HepG2 (cell line): Measurements from ENCODE around the gene CPN1. TPM values are rescaled to one million over a fixed set of nuclear protein-coding genes. Genes with fewer than 3 reads are reported as not detected.
A peak's percentile ranks its signal among the peaks of the same experiment; 100 is the strongest.

ENCODE experiments used
- ADNP ChIP-seq: sonication (generic); formaldehyde crosslinking; IDR thresholded peaks from 2 replicates; pipeline ENCODE4 v1.4.0; 2020; ENCODE audit warnings: missing genetic modification reagents
- CBFB ChIP-seq: sonication (generic); formaldehyde crosslinking; IDR thresholded peaks from 2 replicates; pipeline ENCODE4 v1.4.0; 2020; ENCODE audit warnings: missing genetic modification reagents
- DR1 ChIP-seq: sonication (generic); formaldehyde crosslinking; IDR thresholded peaks from 2 replicates; pipeline ENCODE4 v1.8.0; 2021; ENCODE audit warnings: mild to moderate bottlenecking, missing genetic modification reagents, inconsistent platforms
- HDAC2 ChIP-seq: sonication (generic); formaldehyde crosslinking; IDR thresholded peaks from 2 replicates; pipeline ENCODE4 v1.4.0; 2020; ENCODE audit warnings: missing genetic modification reagents
- IRX3 ChIP-seq: sonication (generic); formaldehyde crosslinking; IDR thresholded peaks from 2 replicates; pipeline ENCODE4 v1.8.1; 2023; ENCODE audit warnings: mild to moderate bottlenecking, low read depth, missing genetic modification reagents, borderline replicate concordance
- KMT2B ChIP-seq: IDR thresholded peaks from 2 replicates; pipeline ENCODE4 v1.6.1; 2016; ENCODE audit warnings: missing genetic modification reagents, missing compliant biosample characterization
- NONO ChIP-seq, 2 experiments: fragments of 450-650 bp in 1 of 2; sonication (generic) in 1 of 2; formaldehyde crosslinking in 1 of 2; IDR thresholded peaks in 1 of 2; conservative IDR thresholded peaks in 1 of 2; 2 replicates each; pipeline versions ENCODE4 v1.6.1 to v1.8.0; 2017 to 2022; ENCODE audit warnings: mild to moderate bottlenecking in 1 of 2, missing genetic modification reagents in 1 of 2, moderate library complexity in 1 of 2
- PHF5A ChIP-seq: IDR thresholded peaks from one replicate; pipeline ENCODE4 v1.6.1; 2018; ENCODE audit warnings: low read depth, missing genetic modification reagents; ENCODE audit not compliant: unreplicated experiment
- PTBP1 ChIP-seq: fragments of 200-400 bp; formaldehyde crosslinking; IDR thresholded peaks from 2 replicates; pipeline ENCODE4 v1.6.1; 2018; ENCODE audit warnings: low read length, low read depth; ENCODE audit not compliant: poor library complexity, severe bottlenecking
- RFX1 ChIP-seq: fragments of 450-650 bp; IDR thresholded peaks from 2 replicates; pipeline ENCODE4 v1.6.1; 2017
- TCF12 ChIP-seq, 2 experiments: fragments of 450-650 bp in 1 of 2; sonication (generic) in 1 of 2; formaldehyde crosslinking in 1 of 2; IDR thresholded peaks; 2 replicates each; pipeline versions ENCODE4 v1.6.1 to v1.8.0; 2017 to 2022; ENCODE audit warnings: antibody characterized with exemption in 1 of 2, mild to moderate bottlenecking in 1 of 2, missing genetic modification reagents in 1 of 2, moderate library complexity in 1 of 2
- XBP1 ChIP-seq: sonication (generic); formaldehyde crosslinking; IDR thresholded peaks from 2 replicates; pipeline ENCODE4 v1.5.0; 2020; ENCODE audit warnings: missing genetic modification reagents
- ZBTB46 ChIP-seq: sonication (generic); formaldehyde crosslinking; IDR thresholded peaks from 2 replicates; pipeline ENCODE4 v1.4.0; 2020; ENCODE audit warnings: mild to moderate bottlenecking, missing genetic modification reagents, borderline replicate concordance
- ZBTB49 ChIP-seq: sonication (generic); formaldehyde crosslinking; IDR thresholded peaks from 2 replicates; pipeline ENCODE4 v1.4.0; 2020; ENCODE audit warnings: missing genetic modification reagents, borderline replicate concordance
- ZMYM4 ChIP-seq: sonication (generic); formaldehyde crosslinking; IDR thresholded peaks from 2 replicates; pipeline ENCODE4 v1.8.1; 2023; ENCODE audit warnings: mild to moderate bottlenecking, missing genetic modification reagents
- ZNF354B ChIP-seq: sonication (generic); formaldehyde crosslinking; IDR thresholded peaks from 2 replicates; pipeline ENCODE4 v1.8.0; 2022; ENCODE audit warnings: mild to moderate bottlenecking, missing genetic modification reagents
- ZNF44 ChIP-seq: sonication (generic); formaldehyde crosslinking; IDR thresholded peaks from 2 replicates; pipeline ENCODE4 v1.5.1; 2020; ENCODE audit warnings: mild to moderate bottlenecking, missing genetic modification reagents
- ZNF451 ChIP-seq: sonication (generic); formaldehyde crosslinking; IDR thresholded peaks from 2 replicates; pipeline ENCODE4 v1.5.0; 2020; ENCODE audit warnings: mild to moderate bottlenecking, missing genetic modification reagents
- ZNF577 ChIP-seq: sonication (generic); formaldehyde crosslinking; IDR thresholded peaks from 2 replicates; pipeline ENCODE4 v1.4.0; 2020; ENCODE audit warnings: mild to moderate bottlenecking, low read depth, missing genetic modification reagents, borderline replicate concordance
- ZNF687 ChIP-seq: sonication (generic); formaldehyde crosslinking; IDR thresholded peaks from 2 replicates; pipeline ENCODE4 v1.5.1; 2020; ENCODE audit warnings: mild to moderate bottlenecking, missing genetic modification reagents, moderate library complexity
- ZNF766 ChIP-seq: sonication (generic); formaldehyde crosslinking; IDR thresholded peaks from 2 replicates; pipeline ENCODE4 v1.5.0; 2020; ENCODE audit warnings: missing genetic modification reagents, borderline replicate concordance
- ZNF775 ChIP-seq: sonication (generic); formaldehyde crosslinking; IDR thresholded peaks from 2 replicates; pipeline ENCODE4 v1.4.0; 2020; ENCODE audit warnings: missing genetic modification reagents, mild to moderate bottlenecking, moderate library complexity, borderline replicate concordance
- polyA plus RNA-seq, 8 experiments: library from polyadenylated mRNA; depleted of rRNA in 3 of 8; stranded (reverse) in 7 of 8; unstranded in 1 of 8; fragments of >200 nt; fragmentation: Illumina TruSeq in 4 of 8; extraction: Trizol in 4 of 8; gene quantifications; 2 replicates each; pipeline versions ENCODE4 v1.2.1 to v1.2.3, GENCODE V29; 2011 to 2016; ENCODE audit warnings: low read depth in 4 of 8, missing spikeins in 1 of 8, mixed read lengths in 1 of 8; ENCODE audit not compliant: insufficient read depth in 1 of 8
- total RNA-seq, 5 experiments: library from RNA; depleted of rRNA; stranded (reverse); fragments of >200 nt; fragmentation: Illumina TruSeq; extraction: Trizol; gene quantifications; 2 replicates each; pipeline ENCODE4 v1.2.3, GENCODE V29; 2016; ENCODE audit warnings: low read depth in 1 of 5
- TF ChIP-seq, protein P1 (sequence below): sonication (generic); formaldehyde crosslinking; IDR thresholded peaks from 2 replicates; pipeline ENCODE4 v1.4.0; 2020; ENCODE audit warnings: mild to moderate bottlenecking, missing genetic modification reagents

CPN1 gene
- total and polyA plus RNA-seq, 2 of the 13 experiments (the other 11 are each of a cell fraction or from before 2014, with no cell fraction given), result 17.3 to 35.1 TPM

DNA sequence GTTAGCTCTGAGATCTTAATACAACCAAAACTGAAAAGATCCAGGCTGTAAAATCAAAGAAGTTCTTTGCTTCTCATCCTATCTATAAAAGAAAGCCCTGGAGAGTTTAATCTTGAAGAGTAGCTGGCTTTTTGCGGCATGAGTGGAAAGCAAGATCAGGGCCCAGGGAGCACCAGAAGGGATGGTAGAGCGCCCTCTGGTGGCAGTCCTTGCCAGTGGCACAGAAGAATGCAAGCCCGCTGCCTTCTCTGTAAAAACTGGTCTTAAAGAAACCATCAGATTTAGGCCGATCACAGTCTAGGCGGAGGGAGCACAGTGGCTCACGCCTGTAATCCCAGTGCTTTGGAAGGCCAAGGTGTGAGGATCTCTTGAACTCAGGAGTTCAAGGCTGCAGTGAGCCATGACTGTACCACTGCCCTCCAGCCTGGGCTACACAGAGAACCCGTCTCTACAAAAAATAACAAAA, 35.6 kb downstream of the CPN1 start (continued):
- no peak for TF ChIP-seq ZBTB49 (CRISPR knock-in tag)
- TF ChIP-seq ZNF687 (CRISPR knock-in tag), result no peak
- no peak for TF ChIP-seq ZNF577
- TF ChIP-seq NONO (IDR thresholded peaks at IDR 0.05), result no peak
- no peak for TF ChIP-seq NONO (CRISPR knock-in tag; conservative IDR thresholded peaks at IDR 0.05)
- no peak for TF ChIP-seq KMT2B
- no peak for TF ChIP-seq CBFB (CRISPR knock-in tag)
- no peak for TF ChIP-seq ZBTB46
- TF ChIP-seq IRX3 (CRISPR knock-in tag), result no peak
- no peak for TF ChIP-seq ZNF775
- TF ChIP-seq HDAC2 (CRISPR knock-in tag), result no peak
- 0 out of 2 replicates have a peak, but pooled peaks have one; percentile 32 for TF ChIP-seq XBP1
- TF ChIP-seq ZNF44 (CRISPR knock-in tag), result no peak
- 0 out of 2 replicates have a peak, but pooled peaks have one; percentile 54 for TF ChIP-seq ZNF766
- TF ChIP-seq ADNP (CRISPR knock-in tag), result no peak
- TF ChIP-seq TCF12 (IDR thresholded peaks at IDR 0.05), result no peak
- no peak for TF ChIP-seq TCF12 (CRISPR knock-in tag; IDR thresholded peaks at IDR 0.05)
- TF ChIP-seq, protein P1, sequence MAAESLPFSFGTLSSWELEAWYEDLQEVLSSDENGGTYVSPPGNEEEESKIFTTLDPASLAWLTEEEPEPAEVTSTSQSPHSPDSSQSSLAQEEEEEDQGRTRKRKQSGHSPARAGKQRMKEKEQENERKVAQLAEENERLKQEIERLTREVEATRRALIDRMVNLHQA (CRISPR knock-in tag), result no peak
- TF ChIP-seq DR1 (CRISPR knock-in tag), result no peak
- TF ChIP-seq PTBP1, result no peak
- TF ChIP-seq RFX1, result no peak
- TF ChIP-seq ZMYM4 (CRISPR knock-in tag), result no peak
- no peak for TF ChIP-seq ZNF354B
- TF ChIP-seq PHF5A (CRISPR knock-in tag), result no peak
- TF ChIP-seq ZNF451, result no peak
